Measurements from ENCODE around the gene PTPN4.

The PTPN4 gene

GRCh38 chr2:119932809-119933208 lies 173.1 kb downstream of the PTPN4 start (continued):
- TF ChIP-seq, protein P1, sequence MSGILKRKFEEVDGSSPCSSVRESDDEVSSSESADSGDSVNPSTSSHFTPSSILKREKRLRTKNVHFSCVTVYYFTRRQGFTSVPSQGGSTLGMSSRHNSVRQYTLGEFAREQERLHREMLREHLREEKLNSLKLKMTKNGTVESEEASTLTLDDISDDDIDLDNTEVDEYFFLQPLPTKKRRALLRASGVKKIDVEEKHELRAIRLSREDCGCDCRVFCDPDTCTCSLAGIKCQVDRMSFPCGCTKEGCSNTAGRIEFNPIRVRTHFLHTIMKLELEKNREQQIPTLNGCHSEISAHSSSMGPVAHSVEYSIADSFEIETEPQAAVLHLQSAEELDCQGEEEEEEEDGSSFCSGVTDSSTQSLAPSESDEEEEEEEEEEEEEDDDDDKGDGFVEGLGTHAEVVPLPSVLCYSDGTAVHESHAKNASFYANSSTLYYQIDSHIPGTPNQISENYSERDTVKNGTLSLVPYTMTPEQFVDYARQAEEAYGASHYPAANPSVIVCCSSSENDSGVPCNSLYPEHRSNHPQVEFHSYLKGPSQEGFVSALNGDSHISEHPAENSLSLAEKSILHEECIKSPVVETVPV (CRISPR knock-in tag; IDR thresholded peaks at IDR 0.05), result no peak

- TF ChIP-seq, protein P2, sequence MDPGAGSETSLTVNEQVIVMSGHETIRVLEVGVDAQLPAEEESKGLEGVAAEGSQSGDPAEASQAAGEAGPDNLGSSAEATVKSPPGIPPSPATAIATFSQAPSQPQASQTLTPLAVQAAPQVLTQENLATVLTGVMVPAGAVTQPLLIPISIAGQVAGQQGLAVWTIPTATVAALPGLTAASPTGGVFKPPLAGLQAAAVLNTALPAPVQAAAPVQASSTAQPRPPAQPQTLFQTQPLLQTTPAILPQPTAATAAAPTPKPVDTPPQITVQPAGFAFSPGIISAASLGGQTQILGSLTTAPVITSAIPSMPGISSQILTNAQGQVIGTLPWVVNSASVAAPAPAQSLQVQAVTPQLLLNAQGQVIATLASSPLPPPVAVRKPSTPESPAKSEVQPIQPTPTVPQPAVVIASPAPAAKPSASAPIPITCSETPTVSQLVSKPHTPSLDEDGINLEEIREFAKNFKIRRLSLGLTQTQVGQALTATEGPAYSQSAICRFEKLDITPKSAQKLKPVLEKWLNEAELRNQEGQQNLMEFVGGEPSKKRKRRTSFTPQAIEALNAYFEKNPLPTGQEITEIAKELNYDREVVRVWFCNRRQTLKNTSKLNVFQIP (CRISPR knock-in tag; IDR thresholded peaks at IDR 0.05; ENCODE audit: borderline replicate concordance, low read depth), result no peak
- TF ChIP-seq, protein P3, sequence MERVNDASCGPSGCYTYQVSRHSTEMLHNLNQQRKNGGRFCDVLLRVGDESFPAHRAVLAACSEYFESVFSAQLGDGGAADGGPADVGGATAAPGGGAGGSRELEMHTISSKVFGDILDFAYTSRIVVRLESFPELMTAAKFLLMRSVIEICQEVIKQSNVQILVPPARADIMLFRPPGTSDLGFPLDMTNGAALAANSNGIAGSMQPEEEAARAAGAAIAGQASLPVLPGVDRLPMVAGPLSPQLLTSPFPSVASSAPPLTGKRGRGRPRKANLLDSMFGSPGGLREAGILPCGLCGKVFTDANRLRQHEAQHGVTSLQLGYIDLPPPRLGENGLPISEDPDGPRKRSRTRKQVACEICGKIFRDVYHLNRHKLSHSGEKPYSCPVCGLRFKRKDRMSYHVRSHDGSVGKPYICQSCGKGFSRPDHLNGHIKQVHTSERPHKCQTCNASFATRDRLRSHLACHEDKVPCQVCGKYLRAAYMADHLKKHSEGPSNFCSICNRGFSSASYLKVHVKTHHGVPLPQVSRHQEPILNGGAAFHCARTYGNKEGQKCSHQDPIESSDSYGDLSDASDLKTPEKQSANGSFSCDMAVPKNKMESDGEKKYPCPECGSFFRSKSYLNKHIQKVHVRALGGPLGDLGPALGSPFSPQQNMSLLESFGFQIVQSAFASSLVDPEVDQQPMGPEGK (CRISPR knock-in tag; IDR thresholded peaks at IDR 0.05; ENCODE audit: borderline replicate concordance), result no peak
- TF ChIP-seq, protein P1 (CRISPR knock-in tag; IDR thresholded peaks at IDR 0.05), result no peak
- TF ChIP-seq ISL1 (CRISPR knock-in tag; IDR thresholded peaks at IDR 0.05) (no peak), SNAI2 (CRISPR knock-in tag; IDR thresholded peaks at IDR 0.05) (no peak), ZNF70 (CRISPR knock-in tag; IDR thresholded peaks at IDR 0.05) (no peak), TSHZ2 (CRISPR knock-in tag; IDR thresholded peaks at IDR 0.05) (no peak), BACH2 (CRISPR knock-in tag; IDR thresholded peaks at IDR 0.05; ENCODE audit: borderline replicate concordance) (no peak), OSR1 (CRISPR knock-in tag; IDR thresholded peaks at IDR 0.05) (no peak), ARNTL (CRISPR knock-in tag; IDR thresholded peaks at IDR 0.05; ENCODE audit: borderline replicate concordance, low read depth) (no peak), PPARA (CRISPR knock-in tag; IDR thresholded peaks at IDR 0.05; ENCODE audit: borderline replicate concordance) (no peak), CSDC2 (CRISPR knock-in tag; IDR thresholded peaks at IDR 0.05) (no peak), ZFP30 (CRISPR knock-in tag; IDR thresholded peaks at IDR 0.05) (no peak), ZFP3 (CRISPR knock-in tag; IDR thresholded peaks at IDR 0.05) (no peak), ESRRG (CRISPR knock-in tag; IDR thresholded peaks at IDR 0.05) (no peak), RARB (CRISPR knock-in tag; IDR thresholded peaks at IDR 0.05) (no peak)
- no peak for ATAC-seq
Measured at GRCh38 chr2:119934319-119934718, 174.6 kb downstream of the PTPN4 start.

- no peak for ATAC-seq
- TF ChIP-seq TOX (CRISPR knock-in tag; IDR thresholded peaks at IDR 0.05; ENCODE audit: borderline replicate concordance) (no peak), ESRRG (CRISPR knock-in tag; IDR thresholded peaks at IDR 0.05) (no peak), ZFP30 (CRISPR knock-in tag; IDR thresholded peaks at IDR 0.05) (no peak), ARNTL (CRISPR knock-in tag; IDR thresholded peaks at IDR 0.05; ENCODE audit: borderline replicate concordance, low read depth) (no peak), CSDC2 (CRISPR knock-in tag; IDR thresholded peaks at IDR 0.05) (no peak), GLIS3 (CRISPR knock-in tag; IDR thresholded peaks at IDR 0.05) (no peak), TSHZ2 (CRISPR knock-in tag; IDR thresholded peaks at IDR 0.05) (no peak), ZNF8 (CRISPR knock-in tag; IDR thresholded peaks at IDR 0.05) (no peak)
- TF ChIP-seq, protein P3 (CRISPR knock-in tag; IDR thresholded peaks at IDR 0.05; ENCODE audit: borderline replicate concordance), result no peak
Measured at GRCh38 chr2:119937680-119938079, 178.0 kb downstream of the PTPN4 start.
